Activated CD4-positive, alpha-beta T cell treated with anti-CD3 and anti-CD28 coated beads, Interleukin-2, amount 50 U/mL, for 4 hours (primary cell): ENCODE results near the gene GRIK4.
"Not testable (repeated sequence)": the region's sequence is repeated elsewhere in the genome, so short reads cannot be mapped to it uniquely, and the experiment has no call there.

Source experiments
- DNase-seq, 2 experiments: peaks; one replicate each; pipeline ENCODE4 v3.0.0-alpha.2; 2020

Gene GRIK4

GRCh38 chr11:121029813-121030445 lies 518.4 kb downstream of the GRIK4 start:
- no peak for DNase-seq

GRCh38 chr11:121031167-121031566 lies 519.6 kb downstream of the GRIK4 start:
- no peak for DNase-seq

GRCh38 chr11:121031648-121032047 lies 520.1 kb downstream of the GRIK4 start:
- not testable (repeated sequence) for DNase-seq

- no peak for DNase-seq
Measured at GRCh38 chr11:121032546-121032945, 521.0 kb downstream of the GRIK4 start.

- DNase-seq, result no peak
Measured at GRCh38 chr11:121033635-121034034, 522.1 kb downstream of the GRIK4 start.

GRCh38 chr11:121035169-121035755 lies 523.7 kb downstream of the GRIK4 start:
- DNase-seq, result no peak

GRCh38 chr11:121035780-121036179 lies 524.2 kb downstream of the GRIK4 start:
- no peak for DNase-seq

- DNase-seq, result no peak
Measured at GRCh38 chr11:121037016-121037415, 525.5 kb downstream of the GRIK4 start.
